ENCODE measurements around the gene TAT.

- TF ChIP-seq CTCF (conservative IDR thresholded peaks at IDR 0.05) = no peak
- TF ChIP-seq EZH2 (IDR thresholded peaks at IDR 0.05; ENCODE audit: low read depth) = no peak
These were observed 48.4 kb upstream of the TAT start for GRCh38 chr16:71625113-71625850.

Data from PC-9 (cell line).